ENCODE results near the gene UBE2I. TPM values are rescaled to one million over a fixed set of nuclear protein-coding genes. Genes with fewer than 3 reads are reported as not detected.

Gene UBE2I
- total and polyA plus RNA-seq, 2 donors from 2014 or later = 62.2 to 97.1 TPM

- DNase-seq = no peak
- Histone ChIP-seq H3K4me1 (ENCODE audit: control insufficient read depth in 2 of 3, insufficient read depth in 2 of 3, low read depth in 1 of 3, low read length in 3 of 3) (peaks cover 0 to 17% (median 2%) of the 10 kb centered on the region in 3 donors), H3K9ac (ENCODE audit: low read length in 3 of 3) (no peak overlapping the region), H3K9me3 (ENCODE audit: control insufficient read depth in 2 of 3, insufficient read depth in 1 of 3, low read length in 3 of 3) (no peaks in the 10 kb centered on the region), H3K27me3 (ENCODE audit: control insufficient read depth, insufficient read depth, low read length) (no peaks in the 10 kb centered on the region), H3K27ac (ENCODE audit: low read depth in 2 of 2, low read length in 2 of 2) (no peak overlapping the region), H3K36me3 (ENCODE audit: control insufficient read depth in 2 of 3, insufficient read depth in 3 of 3, low read length in 3 of 3) (peaks cover 0 to 8% (median 2%) of the 10 kb centered on the region in 3 donors), H3K4me3 (ENCODE audit: low read length in 3 of 3) (no peak overlapping the region)
- no peak for FAIRE-seq
- intact Hi-C loops (cut with DNase I) = no loop called here
- TF ChIP-seq CTCF (IDR thresholded peaks at IDR 0.05; ENCODE audit: borderline replicate concordance, extremely low read depth, insufficient read depth) = no peak
Measured at GRCh38 chr16:1349951-1350350, 40.5 kb downstream of the UBE2I start.

DNA sequence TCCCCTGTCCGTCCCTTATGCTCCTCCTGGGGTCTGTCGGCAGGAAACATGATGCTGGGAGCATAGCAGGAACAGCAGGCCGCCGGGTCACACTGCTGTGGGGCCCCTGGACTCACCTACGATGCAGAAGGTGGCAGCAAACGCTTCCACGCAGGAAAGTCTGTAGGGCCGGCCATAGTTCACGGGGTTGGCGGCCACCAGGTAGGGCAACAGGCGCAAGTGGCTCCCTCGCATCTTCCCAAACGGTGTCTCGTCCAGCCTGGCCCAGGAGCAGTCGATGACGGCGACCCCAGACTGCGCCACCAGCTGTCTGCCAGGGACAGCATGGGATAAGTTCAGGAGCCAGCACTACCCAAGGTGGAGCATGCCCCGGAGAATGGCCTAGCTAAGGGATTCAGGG is 41.3 kb downstream of the UBE2I start:
- Histone ChIP-seq H3K9me3 (ENCODE audit: control insufficient read depth in 2 of 3, insufficient read depth in 1 of 3, low read length in 3 of 3) (no peaks in the 10 kb centered on the region), H3K36me3 (ENCODE audit: control insufficient read depth in 2 of 3, insufficient read depth in 3 of 3, low read length in 3 of 3) (peaks cover 0 to 8% (median 2%) of the 10 kb centered on the region in 3 donors), H3K4me1 (ENCODE audit: control insufficient read depth in 2 of 3, insufficient read depth in 2 of 3, low read depth in 1 of 3, low read length in 3 of 3) (peaks cover 0 to 19% (median 2%) of the 10 kb centered on the region in 3 donors), H3K4me3 (ENCODE audit: low read length in 3 of 3) (peak overlapping the region; percentile 68 to 81 (median 81)), H3K27ac (ENCODE audit: low read depth in 2 of 2, low read length in 2 of 2) (no peak overlapping the region), H3K9ac (ENCODE audit: low read length in 3 of 3) (peak overlapping the region in 2 of 3 donors; percentile 31 to 44), H3K27me3 (ENCODE audit: control insufficient read depth, insufficient read depth, low read length) (no peaks in the 10 kb centered on the region)
- TF ChIP-seq CTCF (IDR thresholded peaks at IDR 0.05; ENCODE audit: borderline replicate concordance, extremely low read depth, insufficient read depth) = no peak
- FAIRE-seq = no peak
- DNase-seq = no peak
- intact Hi-C loops (cut with DNase I) = no loop called here

DNA sequence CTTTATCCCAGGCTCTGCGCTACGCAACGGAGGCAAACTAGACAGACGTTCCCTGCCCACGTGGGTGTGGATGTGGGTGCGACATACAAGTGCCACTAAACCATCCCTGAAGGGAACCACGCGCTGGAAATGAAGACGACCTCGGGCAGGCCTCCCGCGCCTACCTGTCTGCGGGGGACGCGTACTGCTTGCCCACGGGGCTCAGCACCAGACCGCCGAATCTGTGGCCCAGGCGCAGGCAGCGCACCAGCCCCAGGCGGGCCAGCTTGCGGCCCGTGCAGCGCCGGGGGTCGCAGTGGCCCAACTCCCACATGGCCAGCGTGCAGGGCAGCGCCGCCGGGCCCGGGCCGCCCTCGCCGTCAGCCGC is 41.8 kb downstream of the UBE2I start:
- peak overlapping the region; percentile 31 to 54 (median 44) for H3K9ac ChIP-seq (ENCODE audit: low read length in 3 of 3)
- DNase-seq (no peak), FAIRE-seq (no peak)
- no peak for TF ChIP-seq CTCF (IDR thresholded peaks at IDR 0.05; ENCODE audit: borderline replicate concordance, extremely low read depth, insufficient read depth)
- peaks cover 0 to 21% (median 2%) of the 10 kb centered on the region in 3 donors for H3K4me1 ChIP-seq (ENCODE audit: control insufficient read depth in 2 of 3, insufficient read depth in 2 of 3, low read depth in 1 of 3, low read length in 3 of 3)
- peak overlapping the region; percentile 68 to 81 (median 81) for H3K4me3 ChIP-seq (ENCODE audit: low read length in 3 of 3)
- H3K36me3 ChIP-seq (ENCODE audit: control insufficient read depth in 2 of 3, insufficient read depth in 3 of 3, low read length in 3 of 3) = peaks cover 0 to 8% (median 2%) of the 10 kb centered on the region in 3 donors
- intact Hi-C loops (cut with DNase I) = no loop called here
- no peaks in the 10 kb centered on the region for H3K9me3 ChIP-seq (ENCODE audit: control insufficient read depth in 2 of 3, insufficient read depth in 1 of 3, low read length in 3 of 3)
- H3K27ac ChIP-seq (ENCODE audit: low read depth in 2 of 2, low read length in 2 of 2) = peak overlapping the region in 1 of 2 donors; percentile 14
- no peaks in the 10 kb centered on the region for H3K27me3 ChIP-seq (ENCODE audit: control insufficient read depth, insufficient read depth, low read length)
